Measurements from ENCODE around the gene ADAMTS12.

DNA sequence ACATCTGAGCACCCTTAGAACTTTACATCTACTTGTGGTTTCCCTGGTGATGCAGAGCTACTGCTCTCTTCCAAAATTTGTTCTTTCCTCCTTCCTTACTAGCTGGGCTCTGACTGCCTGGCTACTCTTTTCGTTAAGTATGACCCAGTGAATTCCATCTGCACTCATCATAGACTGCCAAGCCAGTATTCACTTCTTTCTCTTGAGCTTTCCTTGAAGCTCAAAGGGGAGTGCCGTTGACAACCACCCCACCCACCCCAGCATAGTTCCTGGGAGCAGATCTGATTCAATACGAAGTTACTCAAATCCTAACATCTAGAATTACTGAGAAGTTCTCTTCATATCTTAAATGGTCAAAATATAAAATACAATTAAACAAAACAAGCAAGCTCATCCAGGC lies 190.5 kb downstream of the ADAMTS12 start:
- TF ChIP-seq, protein P1, sequence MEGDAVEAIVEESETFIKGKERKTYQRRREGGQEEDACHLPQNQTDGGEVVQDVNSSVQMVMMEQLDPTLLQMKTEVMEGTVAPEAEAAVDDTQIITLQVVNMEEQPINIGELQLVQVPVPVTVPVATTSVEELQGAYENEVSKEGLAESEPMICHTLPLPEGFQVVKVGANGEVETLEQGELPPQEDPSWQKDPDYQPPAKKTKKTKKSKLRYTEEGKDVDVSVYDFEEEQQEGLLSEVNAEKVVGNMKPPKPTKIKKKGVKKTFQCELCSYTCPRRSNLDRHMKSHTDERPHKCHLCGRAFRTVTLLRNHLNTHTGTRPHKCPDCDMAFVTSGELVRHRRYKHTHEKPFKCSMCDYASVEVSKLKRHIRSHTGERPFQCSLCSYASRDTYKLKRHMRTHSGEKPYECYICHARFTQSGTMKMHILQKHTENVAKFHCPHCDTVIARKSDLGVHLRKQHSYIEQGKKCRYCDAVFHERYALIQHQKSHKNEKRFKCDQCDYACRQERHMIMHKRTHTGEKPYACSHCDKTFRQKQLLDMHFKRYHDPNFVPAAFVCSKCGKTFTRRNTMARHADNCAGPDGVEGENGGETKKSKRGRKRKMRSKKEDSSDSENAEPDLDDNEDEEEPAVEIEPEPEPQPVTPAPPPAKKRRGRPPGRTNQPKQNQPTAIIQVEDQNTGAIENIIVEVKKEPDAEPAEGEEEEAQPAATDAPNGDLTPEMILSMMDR (IDR thresholded peaks at IDR 0.05) = no peak
- TF ChIP-seq EP300 (IDR thresholded peaks at IDR 0.05; ENCODE audit: low read depth) = no peak
- no peak for TF ChIP-seq POLR2A (IDR thresholded peaks at IDR 0.05)
- TF ChIP-seq POLR2AphosphoS5 (IDR thresholded peaks at IDR 0.05) = no peak

Data from transverse colon (tissue), 4 donors.